IPS-18c (cell line): ENCODE results near the gene KRABD2.
A peak's percentile ranks its signal among the peaks of the same experiment; 100 is the strongest.

ENCODE experiments used
- H3K4me3 ChIP-seq: 2 replicates; pipeline ENCODE4 v1.7.0; 2013; ENCODE audit warnings: low read depth, mild to moderate bottlenecking, low read length, moderate library complexity; ENCODE audit not compliant: insufficient read depth
- H3K9me3 ChIP-seq: one replicate; pipeline ENCODE4 v1.6.1; 2013; ENCODE audit warnings: mild to moderate bottlenecking, low read length, moderate library complexity; ENCODE audit not compliant: control insufficient read depth, insufficient read depth

The KRABD2 gene

DNA sequence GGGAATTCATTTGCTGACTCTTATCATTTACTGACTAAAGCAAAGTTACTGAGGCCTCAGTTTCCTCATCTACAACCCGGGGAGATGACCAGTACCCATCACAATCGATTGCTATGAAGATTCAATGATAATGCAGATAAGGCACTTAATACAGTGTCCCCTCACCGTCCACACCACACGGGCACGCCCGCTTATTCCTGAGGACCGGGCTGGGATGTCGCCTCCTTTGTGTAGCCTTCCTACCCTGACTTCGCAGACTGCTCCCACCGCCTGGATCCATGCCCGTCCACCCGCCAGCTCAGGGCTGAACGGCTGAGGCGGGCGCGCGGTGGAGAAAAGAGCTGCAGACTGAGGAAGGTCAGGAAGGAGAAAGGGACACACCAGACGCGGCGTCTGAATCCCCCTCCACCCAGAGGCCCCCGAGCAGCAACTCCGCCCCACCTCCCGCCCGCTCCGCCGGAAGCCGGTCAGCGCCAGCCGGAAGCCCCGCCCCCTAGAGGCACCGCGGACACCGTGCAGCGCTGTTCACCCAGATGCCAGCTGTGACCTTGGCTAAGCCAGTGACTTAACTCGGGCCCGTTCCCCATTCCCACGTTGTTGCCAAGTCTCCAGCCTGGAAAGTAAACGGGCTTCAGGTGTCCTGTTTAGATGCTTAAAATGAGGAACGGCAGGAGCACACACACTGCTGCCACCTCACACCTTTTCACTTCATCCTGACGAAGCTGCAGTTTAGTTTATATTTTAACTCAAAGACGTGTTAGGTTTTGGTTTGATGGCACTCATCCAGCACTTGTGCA lies at the start of gene KRABD2:
Gene KRABD2, minus strand, starts transcription at position 434 of the 797 bp plus-strand sequence.
- Histone ChIP-seq H3K4me3 (peak within 1 kb of the TSS; percentile 77), H3K9me3 (peaks cover 3% of the 10 kb centered on the region)

DNA sequence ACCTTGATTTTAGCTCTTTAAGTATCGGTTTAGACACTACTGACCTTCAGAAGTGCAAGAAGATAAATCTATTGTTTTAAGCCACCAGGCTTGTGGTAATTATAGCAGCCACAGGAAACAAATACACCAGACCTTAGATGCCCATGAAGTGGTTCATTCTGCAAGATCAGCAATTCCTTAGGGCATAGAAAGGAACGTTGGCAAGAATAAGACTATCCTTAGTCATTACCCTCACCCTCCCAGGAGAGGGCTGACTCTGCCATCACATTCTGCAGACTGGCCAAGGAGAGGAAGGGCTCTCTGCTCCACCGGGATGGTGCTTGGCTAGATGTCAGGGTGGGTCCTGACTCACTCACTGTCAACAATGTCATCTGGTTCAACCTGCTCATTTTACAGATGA lies 45.1 kb upstream of the KRABD2 start:
- no peaks in the 10 kb centered on the region for H3K9me3 ChIP-seq
- no peak overlapping the region for H3K4me3 ChIP-seq

DNA sequence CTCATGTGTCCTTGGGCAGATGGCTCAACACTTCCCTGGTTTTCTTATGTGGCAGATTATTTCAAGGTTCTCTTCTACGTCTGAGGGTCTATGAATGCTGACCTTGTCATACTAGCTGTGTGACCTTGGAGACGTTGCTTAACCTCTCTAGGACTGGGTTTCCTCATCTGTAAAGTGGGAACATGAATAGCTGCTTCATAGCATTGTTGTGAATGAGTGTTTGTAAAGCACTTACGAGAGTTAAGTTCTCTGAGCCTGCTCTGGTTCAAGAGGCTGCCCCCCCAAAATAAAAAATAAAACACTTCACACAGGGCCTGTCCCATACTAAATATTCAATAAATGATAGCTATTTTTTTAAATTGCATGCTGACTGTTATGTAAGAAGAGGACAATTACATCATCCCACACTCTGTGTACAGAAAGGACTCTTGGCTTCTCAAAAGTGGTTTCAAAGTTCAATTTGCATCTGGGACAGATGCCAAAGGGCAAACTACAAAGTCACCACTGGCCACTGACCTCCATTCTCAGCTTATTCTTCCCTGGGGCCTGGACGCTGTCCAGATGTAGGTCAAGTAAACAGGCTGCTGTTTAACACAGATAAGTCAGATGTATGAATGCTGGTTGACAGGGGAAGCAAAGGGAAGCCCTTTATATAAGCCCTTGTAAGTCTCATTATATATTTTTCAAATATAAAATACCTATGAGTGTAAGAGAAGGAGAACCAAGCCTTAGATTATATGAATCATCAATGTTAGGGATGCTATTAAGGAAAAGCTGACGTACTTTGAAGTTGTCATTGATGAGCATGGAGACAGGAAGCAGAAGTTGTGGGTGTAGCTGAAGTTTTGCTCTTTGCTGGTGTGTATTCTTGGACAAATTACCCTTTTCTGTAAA lies 43.8 kb upstream of the KRABD2 start:
- Histone ChIP-seq H3K4me3 (no peak overlapping the region), H3K9me3 (no peaks in the 10 kb centered on the region)

DNA sequence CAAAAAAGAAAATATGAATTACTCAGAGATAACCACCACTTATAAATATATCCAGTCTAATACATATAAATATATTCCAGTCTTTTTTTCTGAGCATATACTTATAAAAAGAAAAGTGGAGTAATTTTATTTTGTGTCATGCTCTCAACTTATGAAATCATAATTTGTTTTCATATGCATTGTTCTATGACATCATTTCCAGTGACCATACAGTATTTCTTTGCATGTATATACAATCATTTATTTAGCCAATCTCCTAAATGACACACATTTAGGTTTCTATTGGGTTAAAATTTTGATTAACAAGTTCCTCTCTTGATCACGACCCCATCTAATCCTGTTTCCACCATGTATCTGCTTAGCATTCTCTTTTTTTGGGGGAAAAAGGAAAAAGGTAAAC lies 42.8 kb upstream of the KRABD2 start:
- Histone ChIP-seq H3K9me3 (no peaks in the 10 kb centered on the region), H3K4me3 (no peak overlapping the region)

DNA sequence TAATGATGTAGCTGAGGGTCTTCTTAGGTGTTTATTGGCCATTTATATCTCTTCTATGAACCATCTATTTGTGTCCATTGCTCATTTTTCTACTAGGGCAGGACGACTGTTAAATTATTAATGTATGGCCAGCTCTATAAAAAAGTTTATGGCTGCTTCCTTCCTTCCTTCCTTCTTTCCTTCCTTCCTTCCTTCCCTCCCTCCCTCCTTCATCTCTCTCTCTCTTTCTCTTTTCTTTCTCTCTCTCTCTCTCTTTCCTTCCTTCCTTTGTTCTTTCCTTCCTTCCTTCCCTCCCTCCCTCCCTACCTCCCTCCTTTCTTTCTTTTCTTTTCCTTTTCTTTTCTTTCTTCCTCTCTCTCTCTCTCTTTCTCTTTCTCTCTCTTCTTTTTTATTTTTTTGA lies 42.0 kb upstream of the KRABD2 start:
- Histone ChIP-seq H3K4me3 (no peak overlapping the region), H3K9me3 (no peaks in the 10 kb centered on the region)

DNA sequence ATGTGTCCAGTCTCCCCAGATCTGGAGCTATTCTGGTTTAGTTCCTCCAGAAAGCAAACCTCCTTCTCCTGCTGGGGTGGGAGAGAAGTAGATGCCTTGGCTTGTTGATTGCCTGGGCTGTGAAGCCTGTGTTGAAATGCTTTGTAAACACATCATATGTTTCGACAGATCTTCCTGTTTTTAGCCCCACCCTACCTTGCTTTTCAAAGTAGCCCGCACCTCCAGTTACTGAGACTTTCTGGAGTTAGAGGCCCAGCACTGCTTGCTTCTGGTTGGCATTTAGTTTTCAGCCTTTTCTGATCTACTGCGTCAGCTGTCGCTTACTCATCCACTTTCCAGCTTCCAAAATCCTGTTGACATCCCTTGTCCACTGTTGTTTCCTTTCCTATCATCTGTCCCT lies 41.3 kb upstream of the KRABD2 start:
- H3K4me3 ChIP-seq = no peak overlapping the region
- no peaks in the 10 kb centered on the region for H3K9me3 ChIP-seq

DNA sequence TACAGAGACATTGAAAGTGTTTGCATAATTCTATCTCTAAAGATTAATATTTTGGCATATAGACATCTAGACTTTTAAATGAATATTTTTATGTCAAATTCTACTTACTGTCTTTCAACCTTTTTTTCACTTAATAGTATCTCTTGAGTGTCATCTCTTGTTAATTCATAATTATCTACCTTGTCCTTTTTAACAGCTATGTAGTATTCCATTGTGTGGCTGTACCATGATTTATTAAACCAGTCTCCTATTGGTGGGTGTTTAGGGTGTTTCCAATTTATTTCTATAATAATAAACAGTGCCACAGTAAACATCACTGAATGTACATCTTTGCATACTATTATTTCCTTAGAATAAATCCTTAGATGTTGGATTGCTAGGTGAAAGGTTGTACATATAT lies 37.4 kb upstream of the KRABD2 start:
- no peaks in the 10 kb centered on the region for H3K9me3 ChIP-seq
- H3K4me3 ChIP-seq = no peak overlapping the region

DNA sequence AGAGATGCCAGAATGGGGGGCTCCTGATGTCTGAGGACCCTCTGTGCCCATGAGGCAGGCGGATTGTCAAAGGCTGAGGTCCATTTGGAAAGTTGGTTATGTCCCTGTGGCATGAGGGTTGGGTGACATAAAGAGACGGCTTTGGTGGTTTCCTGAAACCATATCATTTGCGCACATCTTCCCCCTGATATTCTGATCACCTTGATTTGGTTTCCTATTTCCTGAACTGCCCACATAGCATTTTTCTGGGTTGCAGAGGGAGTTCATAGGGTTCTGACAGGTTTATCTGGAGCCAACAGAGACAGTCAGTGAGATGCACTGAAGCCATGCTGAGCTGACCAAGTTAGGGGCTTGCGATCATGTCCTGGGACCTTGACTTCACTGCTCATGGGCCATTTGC lies 36.8 kb upstream of the KRABD2 start:
- Histone ChIP-seq H3K4me3 (no peak overlapping the region), H3K9me3 (no peaks in the 10 kb centered on the region)

DNA sequence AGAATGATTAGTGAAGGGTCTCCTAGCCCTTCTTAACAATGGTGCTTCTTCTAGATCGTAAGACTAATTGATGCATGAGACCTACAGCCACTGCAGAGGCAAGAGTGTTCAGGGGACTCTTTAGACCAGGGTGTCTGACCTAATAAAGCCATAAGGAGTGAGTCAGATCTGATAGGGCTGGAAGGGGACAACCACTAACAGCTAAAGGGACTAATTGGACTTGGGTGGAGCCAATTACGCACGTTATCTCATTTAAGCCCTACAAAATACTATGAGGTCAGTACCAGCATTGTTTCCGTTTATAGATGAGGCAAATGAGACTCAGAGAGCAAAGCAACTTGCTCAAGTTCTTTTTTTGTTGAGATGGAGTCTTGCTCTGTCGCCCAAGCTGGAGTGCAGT lies 35.6 kb upstream of the KRABD2 start:
- Histone ChIP-seq H3K9me3 (no peaks in the 10 kb centered on the region), H3K4me3 (no peak overlapping the region)

DNA sequence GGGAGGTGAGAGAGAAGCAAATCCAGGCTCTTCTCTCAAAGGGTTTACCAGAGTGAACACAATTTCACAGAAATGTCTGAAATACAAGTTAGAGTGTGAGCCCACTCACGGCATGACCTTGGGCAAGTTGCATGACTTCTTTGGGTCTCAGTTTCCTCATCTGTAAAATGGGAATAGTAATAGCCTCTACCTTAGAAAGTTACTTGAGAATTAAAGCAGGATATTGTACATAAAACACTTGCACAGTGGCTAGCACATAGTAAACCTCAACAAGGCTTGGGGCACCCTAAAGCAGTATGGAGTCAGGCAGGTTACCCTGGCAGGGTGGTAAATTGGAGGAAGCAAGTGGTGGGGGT lies 34.4 kb upstream of the KRABD2 start:
- Histone ChIP-seq H3K4me3 (no peak overlapping the region), H3K9me3 (no peaks in the 10 kb centered on the region)

DNA sequence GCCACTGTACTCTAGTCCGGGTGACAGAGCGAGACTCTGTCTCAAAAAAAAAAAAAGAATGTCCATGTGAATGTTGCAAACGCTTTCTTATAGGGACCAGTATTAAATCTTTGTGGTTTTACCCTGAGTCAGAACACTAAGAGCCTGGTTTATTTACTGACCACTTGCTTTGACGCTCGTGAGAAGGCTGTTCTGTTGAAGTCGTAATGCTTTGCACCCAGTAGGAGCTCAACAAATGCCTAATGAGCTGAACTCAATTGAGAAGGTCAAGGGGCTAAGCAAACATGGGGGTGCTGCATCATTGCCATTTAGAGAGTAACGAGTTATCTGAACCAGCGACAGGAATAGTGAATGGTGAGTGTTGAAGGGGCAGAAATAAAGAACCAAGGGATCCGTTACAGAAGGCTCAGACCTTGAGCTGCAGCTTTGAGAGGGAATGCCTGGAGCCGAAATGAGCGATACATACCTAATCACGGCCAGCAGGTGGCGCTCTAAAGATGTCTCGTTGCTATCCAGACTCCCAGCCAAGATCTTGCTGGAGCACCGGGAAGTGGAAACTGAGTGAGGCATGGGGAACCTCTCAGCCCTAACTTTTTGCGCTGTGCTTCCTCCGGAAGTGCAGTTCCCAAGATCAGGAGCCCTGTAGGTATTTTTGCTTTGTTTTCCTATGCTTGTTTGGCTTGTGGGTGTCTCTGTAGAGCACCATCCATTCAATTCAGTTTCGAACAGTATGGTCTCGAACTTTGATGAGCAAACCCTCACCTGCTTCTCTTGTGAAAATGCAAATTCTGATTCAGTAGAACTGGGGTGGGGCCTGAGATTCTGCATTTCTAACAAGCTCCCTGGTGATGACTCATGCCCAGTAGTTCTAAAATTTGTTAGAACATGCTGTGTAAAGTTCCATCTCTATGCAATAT lies 33.7 kb upstream of the KRABD2 start:
- Histone ChIP-seq H3K9me3 (no peaks in the 10 kb centered on the region), H3K4me3 (no peak overlapping the region)

DNA sequence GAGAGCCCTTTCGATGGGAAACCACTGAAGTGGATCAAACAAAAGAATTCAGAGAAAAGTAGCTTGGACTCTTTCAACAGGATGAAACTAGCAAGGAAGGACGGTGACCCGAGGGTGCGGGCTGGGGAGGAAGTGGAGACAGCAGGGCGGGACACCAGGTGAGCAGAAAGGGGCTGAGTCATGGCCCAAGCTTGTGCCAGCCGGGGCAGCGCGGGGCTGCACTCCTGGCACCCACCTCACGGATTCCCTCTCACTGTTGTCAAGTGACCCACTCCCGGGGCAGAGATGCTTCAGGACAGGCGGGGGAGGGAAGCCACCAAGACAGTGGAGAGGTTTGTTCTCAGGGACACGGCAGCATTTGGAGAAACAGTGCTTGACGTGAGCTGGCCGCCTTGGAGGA lies 31.9 kb upstream of the KRABD2 start:
- Histone ChIP-seq H3K4me3 (no peak overlapping the region), H3K9me3 (no peaks in the 10 kb centered on the region)

DNA sequence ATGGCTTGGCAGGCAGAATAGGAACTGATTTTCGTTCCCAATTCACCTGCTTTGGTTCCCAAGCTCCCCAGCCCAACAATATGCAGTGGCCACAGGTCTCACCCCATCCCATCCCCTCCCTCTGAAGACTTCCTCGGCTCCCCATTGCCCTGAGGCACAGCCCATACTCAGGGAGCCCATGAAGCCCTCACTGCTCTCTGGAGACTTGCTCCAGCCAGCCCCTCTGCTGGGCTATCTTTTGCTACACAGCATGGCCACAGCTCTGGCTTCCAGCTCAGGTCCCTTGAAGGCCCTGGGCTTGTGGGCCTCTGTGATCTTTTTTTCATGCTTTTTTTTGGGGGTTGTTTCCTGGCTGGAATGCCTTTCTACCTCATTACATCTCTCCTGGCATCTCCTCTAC lies 29.7 kb upstream of the KRABD2 start:
- Histone ChIP-seq H3K9me3 (no peaks in the 10 kb centered on the region), H3K4me3 (no peak overlapping the region)

DNA sequence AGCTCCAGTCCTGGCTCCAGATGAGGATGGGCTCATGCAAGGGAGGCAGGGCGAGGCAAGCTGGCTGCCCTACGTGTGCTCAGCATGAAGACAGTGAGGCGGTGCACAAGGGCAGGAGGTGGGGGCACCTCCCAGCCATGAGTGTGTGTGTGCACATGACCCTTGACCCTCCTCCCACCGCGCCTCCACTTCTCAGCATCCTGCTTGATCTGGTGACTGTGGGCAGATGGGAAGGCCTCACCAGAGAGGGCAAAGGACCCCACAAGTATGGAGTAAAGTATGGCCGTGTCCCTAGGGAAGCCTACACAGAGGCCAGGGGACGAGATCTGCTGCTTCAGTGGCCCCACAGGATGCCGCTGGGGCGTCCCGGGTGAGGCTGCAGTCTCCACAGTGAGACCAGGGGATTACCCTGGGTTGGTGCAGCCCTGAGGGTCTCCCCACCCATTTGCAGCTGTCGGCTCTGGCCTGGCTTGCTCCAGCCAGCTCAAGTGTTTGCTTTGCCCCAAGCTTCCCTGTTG lies 29.1 kb upstream of the KRABD2 start:
- Histone ChIP-seq H3K4me3 (no peak overlapping the region), H3K9me3 (no peaks in the 10 kb centered on the region)

DNA sequence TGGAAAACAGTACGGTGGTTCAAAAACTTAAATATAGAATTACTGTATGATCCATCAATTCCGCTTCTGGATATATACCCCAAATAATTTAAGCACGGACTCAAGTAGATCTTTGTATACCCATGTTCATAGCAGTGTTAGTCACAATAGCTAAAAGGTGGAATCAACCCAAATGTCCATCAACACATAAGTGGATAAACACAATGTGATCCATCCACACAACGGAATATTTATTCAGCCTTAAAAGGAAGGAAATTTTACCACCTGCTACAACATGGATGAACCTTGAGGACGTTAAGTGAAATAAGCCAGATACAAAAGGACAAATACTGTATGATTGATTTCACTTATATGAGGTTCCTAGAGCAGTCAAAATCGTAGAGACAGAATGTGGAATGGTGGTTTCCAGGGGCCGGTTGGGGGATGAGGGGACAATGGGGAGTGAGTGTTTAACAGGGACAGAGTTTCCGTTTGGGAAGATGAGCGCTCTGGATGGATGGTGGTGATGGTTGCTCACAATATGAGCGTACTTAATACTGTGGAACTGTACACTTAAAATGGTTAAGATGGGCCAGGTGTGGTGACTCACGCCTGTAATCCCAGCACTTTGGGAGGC lies 26.5 kb upstream of the KRABD2 start:
- Histone ChIP-seq H3K9me3 (no peaks in the 10 kb centered on the region), H3K4me3 (no peak overlapping the region)

DNA sequence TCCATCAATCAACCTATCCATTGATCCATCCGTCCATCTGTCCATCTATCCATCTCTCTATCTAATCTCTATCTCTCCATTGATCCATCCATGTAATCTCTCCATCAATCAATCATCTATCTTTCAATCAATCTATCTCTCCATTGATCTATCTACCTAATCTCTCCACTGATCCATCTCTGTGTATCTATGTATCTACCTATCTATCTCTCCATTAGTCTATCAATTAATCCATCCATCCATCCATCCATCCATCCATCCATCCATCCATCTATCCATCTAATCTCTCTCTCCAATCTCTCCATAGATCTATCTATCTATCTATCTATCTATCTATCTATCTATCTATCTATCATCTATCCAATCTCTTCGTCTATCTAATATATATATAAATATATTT lies 24.6 kb upstream of the KRABD2 start:
- no peaks in the 10 kb centered on the region for H3K9me3 ChIP-seq

DNA sequence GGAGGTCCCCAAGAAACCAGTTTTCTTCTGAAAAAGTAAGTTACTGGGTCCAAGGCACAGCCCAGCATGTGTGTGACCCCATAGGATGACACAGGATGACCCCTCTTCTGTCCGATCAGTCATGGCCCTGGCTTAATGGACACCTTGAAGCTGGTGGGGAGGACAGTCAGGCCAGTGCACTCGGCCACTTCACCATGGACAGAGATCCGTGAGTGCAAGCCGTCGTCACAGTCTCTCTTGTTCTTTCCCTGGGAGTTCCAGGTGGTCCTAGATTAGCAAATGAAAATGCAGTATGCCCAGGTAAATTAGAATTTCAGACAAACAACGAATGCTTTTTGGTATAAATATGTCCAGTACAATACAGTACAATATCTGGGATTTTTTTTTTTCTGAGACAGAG lies 22.5 kb upstream of the KRABD2 start:
- Histone ChIP-seq H3K4me3 (no peak overlapping the region), H3K9me3 (no peaks in the 10 kb centered on the region)

More for the DNA sequence above, 24.6 kb upstream of the KRABD2 start:
- no peak overlapping the region for H3K4me3 ChIP-seq
